Measurements from ENCODE around the gene ZNF474.

ZNF474 gene

GRCh38 chr5:122153774-122154173 is 24.4 kb downstream of the ZNF474 start:
- DNase-seq (ENCODE audit: low read depth) = no peak

- no peak for DNase-seq (ENCODE audit: low read depth)
Measured at GRCh38 chr5:122154491-122154890, 25.1 kb downstream of the ZNF474 start.

- DNase-seq (ENCODE audit: low read depth) = no peak
Measured at GRCh38 chr5:122154910-122155309, 25.6 kb downstream of the ZNF474 start.

- no peak for DNase-seq (ENCODE audit: low read depth)
Measured at GRCh38 chr5:122155546-122155945, 26.2 kb downstream of the ZNF474 start.

GRCh38 chr5:122156724-122157325 is 27.5 kb downstream of the ZNF474 start:
- no peak for DNase-seq (ENCODE audit: low read depth)

- no peak for DNase-seq (ENCODE audit: low read depth)
Measured at GRCh38 chr5:122162100-122162638, 32.8 kb downstream of the ZNF474 start.

GRCh38 chr5:122163121-122164069 is 34.0 kb downstream of the ZNF474 start:
- no peak for DNase-seq (ENCODE audit: low read depth)

GRCh38 chr5:122164070-122164435 is 34.7 kb downstream of the ZNF474 start:
- no peak for DNase-seq (ENCODE audit: low read depth)

GRCh38 chr5:122164831-122165558 is 35.6 kb downstream of the ZNF474 start:
- DNase-seq (ENCODE audit: low read depth) = no peak

- DNase-seq (ENCODE audit: low read depth) = no peak
Measured at GRCh38 chr5:122165559-122166078, 36.3 kb downstream of the ZNF474 start.

- DNase-seq (ENCODE audit: low read depth) = no peak
Measured at GRCh38 chr5:122169350-122170103, 40.2 kb downstream of the ZNF474 start.

GRCh38 chr5:122170620-122171019 is 41.3 kb downstream of the ZNF474 start:
- no peak for DNase-seq (ENCODE audit: low read depth)

GRCh38 chr5:122172207-122172606 is 42.9 kb downstream of the ZNF474 start:
- no peak for DNase-seq (ENCODE audit: low read depth)

- no peak for DNase-seq (ENCODE audit: low read depth)
Measured at GRCh38 chr5:122173474-122174415, 44.4 kb downstream of the ZNF474 start.

- DNase-seq (ENCODE audit: low read depth) = no peak
Measured at GRCh38 chr5:122175091-122175490, 45.7 kb downstream of the ZNF474 start.

- no peak for DNase-seq (ENCODE audit: low read depth)
Measured at GRCh38 chr5:122175852-122176251, 46.5 kb downstream of the ZNF474 start.

GRCh38 chr5:122177161-122177560 is 47.8 kb downstream of the ZNF474 start:
- DNase-seq (ENCODE audit: low read depth) = no peak

GRCh38 chr5:122179701-122180100 is 50.4 kb downstream of the ZNF474 start:
- no peak for DNase-seq (ENCODE audit: low read depth)

- DNase-seq (ENCODE audit: low read depth) = no peak
Measured at GRCh38 chr5:122180146-122180712, 50.9 kb downstream of the ZNF474 start.

Data from T follicular helper cell (primary cell).